NT2/D1 (cell line): ENCODE results near the gene ATXN10.

Experiments used
- YY1 ChIP-seq: IDR thresholded peaks from 2 replicates; pipeline ENCODE4 v1.6.1; 2011; ENCODE audit not compliant: insufficient read length, insufficient read depth
- ZNF274 ChIP-seq: IDR thresholded peaks from 2 replicates; pipeline ENCODE4 v1.6.1; 2011; ENCODE audit warnings: mild to moderate bottlenecking, low read depth, low read length

- TF ChIP-seq YY1 (no peak), ZNF274 (no peak)
These were observed 146.2 kb downstream of the ATXN10 start for GRCh38 chr22:45817745-45818423.
